Measurements from ENCODE around the gene CD2BP2.

DNA sequence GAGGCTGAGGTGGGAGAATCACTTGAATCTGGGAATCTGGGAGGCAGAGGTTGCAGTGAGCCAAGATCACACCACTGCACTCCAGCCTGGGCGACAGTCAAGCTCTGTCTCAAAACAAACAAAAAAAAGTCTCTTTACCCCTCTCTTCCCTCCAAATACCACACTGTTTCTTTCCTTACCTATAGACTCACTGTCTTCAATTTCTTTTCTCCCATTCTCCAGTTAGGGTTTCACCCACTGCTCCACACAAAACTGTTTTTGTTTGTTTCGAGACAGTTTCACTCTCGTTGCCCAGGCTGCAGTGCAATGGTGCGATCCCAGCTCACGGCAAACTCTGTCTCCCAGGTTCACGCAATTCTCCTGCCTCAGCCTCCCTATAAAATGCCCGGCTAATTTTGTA, 6.1 kb upstream of the CD2BP2 start:
- TF ChIP-seq, protein P1, sequence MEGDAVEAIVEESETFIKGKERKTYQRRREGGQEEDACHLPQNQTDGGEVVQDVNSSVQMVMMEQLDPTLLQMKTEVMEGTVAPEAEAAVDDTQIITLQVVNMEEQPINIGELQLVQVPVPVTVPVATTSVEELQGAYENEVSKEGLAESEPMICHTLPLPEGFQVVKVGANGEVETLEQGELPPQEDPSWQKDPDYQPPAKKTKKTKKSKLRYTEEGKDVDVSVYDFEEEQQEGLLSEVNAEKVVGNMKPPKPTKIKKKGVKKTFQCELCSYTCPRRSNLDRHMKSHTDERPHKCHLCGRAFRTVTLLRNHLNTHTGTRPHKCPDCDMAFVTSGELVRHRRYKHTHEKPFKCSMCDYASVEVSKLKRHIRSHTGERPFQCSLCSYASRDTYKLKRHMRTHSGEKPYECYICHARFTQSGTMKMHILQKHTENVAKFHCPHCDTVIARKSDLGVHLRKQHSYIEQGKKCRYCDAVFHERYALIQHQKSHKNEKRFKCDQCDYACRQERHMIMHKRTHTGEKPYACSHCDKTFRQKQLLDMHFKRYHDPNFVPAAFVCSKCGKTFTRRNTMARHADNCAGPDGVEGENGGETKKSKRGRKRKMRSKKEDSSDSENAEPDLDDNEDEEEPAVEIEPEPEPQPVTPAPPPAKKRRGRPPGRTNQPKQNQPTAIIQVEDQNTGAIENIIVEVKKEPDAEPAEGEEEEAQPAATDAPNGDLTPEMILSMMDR (IDR thresholded peaks at IDR 0.05; ENCODE audit: insufficient read depth, low read length, poor library complexity, severe bottlenecking): no peak
- no peak for TF ChIP-seq EZH2phosphoT487 (conservative IDR thresholded peaks at IDR 0.05; ENCODE audit: low read length)

Measured in SU-DHL-6 (cell line).